T-helper 1 cell (primary cell): ENCODE results near the gene DERL3.
"Not testable (repeated sequence)": the region's sequence is repeated elsewhere in the genome, so short reads cannot be mapped to it uniquely, and the experiment has no call there.

Experiments used
- DNase-seq, 5 donors: peaks; one replicate each; pipeline ENCODE4 v3.0.0-alpha.2; 2012 to 2020
- total RNA-seq, 4 donors: gene quantifications; one replicate each; lab custom pipeline; 2026; lab: John Stamatoyannopoulos, UW

Gene DERL3
- 1.1 to 1.9 (median 1.3) reads per million in 4 donors for total RNA-seq

DNA sequence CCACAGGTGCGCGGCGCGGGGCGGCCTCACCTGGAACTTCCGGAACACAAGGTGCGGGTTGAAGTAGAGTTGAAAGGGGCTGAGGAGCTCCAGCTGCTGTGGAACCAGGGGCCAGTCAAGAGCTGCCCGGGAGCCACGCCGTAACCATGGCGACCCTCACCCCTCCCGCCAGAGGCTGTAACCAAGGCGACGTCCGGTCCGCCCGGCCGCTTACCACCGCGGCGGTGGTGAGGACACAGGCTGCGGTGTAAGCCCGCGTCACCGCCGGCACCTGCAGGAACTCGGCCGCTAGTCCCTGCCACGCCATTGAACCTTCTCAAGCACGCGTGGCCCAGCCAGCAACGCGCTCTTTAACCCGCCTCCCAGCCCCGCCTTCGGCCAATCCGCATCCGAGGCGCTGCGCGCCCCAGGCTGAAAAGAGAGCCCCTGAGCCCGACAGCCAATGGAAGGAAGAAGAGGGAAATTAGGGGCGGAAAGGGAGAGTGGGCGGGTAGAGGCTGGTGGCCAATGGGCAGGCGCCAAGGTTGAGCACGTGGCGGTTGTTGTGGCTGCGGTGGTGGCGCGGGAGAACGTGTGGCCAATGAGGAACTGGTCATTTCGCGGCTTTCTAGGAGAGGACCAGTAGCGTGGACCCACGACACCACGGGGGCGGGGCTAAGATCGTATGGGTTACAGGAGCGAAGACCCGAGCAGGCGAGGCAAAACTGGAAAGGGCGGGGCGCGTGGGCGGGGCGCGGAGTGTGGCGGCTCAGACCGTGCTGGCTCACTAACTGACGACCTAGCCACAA is at the start of gene DERL3:
Gene DERL3, minus strand, starts transcription at position 326 of the 788 bp plus-strand sequence. Its CDS starts 19 bp downstream, at position 307.
- peak; percentile 84 to 99 (median 89) for DNase-seq

DNA sequence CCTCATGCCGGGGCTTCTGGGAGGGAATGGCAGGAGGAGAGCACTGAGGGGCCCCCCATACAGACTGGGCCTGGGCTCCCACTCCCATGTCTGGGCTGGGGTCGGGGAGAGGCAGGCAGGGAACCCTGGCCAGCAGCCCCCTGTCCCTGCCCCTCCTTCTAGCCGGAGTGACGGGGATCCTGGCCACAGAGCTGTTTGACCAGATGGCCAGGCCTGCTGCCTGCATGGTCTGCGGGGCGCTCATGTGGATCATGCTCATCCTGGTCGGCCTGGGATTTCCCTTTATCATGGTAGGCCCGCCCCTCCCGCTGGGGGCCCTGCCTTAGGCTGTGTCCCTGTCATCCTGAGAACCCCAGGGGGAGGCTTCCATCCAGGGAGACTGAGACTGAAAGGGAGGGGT is 45.3 kb upstream of the DERL3 start:
- DNase-seq: no peak

DNA sequence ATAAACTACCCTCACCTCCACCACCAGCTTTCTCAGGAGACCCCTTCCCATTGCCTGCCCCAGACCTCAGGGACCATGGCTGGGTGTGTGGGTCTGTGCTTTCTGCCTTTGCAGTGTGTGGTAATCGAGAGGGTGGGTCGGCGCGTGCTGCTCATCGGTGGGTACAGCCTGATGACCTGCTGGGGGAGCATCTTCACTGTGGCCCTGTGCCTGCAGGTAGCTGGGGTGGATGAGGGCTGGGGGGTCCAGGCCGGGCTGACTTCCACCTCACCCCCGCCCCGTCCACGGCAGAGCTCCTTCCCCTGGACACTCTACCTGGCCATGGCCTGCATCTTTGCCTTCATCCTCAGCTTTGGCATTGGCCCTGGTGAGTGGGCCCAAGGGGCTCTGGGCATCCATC is 44.9 kb upstream of the DERL3 start:
- DNase-seq: no peak

DNA sequence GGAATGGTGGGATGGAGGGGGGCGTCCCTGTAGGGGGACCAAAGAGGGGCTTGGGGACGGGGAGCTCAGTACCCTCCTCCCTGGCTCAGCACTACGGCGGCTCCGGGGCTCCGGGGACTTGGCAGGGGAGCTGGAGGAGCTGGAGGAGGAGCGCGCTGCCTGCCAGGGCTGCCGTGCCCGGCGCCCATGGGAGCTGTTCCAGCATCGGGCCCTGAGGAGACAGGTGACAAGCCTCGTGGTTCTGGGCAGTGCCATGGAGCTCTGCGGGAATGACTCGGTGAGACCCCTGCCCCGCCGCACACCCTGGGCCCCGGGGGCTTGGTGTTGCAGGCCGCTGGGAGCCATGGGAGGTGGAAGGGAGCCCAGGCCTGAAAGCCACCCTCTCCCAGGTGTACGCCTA is 43.6 kb upstream of the DERL3 start:
- no peak for DNase-seq

DNA sequence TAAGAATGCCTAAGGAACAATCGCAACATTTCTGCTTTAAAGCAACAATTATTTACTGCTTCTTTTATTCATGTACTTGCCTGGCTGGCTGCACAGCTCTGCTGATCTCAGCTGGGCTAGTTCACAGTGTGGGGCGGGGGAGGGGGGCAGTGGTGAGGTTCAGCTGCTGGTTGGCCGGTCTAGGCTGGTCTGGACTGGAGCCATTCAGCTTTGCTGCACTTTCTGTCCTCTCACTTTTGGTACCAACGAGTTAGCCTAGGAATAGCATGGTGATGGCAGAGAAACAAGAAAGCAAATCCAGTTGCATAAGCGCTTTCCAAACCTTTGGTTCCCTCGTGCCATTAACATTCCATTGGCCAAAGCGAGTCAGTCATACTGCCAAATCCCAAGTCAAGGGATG is 39.4 kb upstream of the DERL3 start:
- no peak for DNase-seq

DNA sequence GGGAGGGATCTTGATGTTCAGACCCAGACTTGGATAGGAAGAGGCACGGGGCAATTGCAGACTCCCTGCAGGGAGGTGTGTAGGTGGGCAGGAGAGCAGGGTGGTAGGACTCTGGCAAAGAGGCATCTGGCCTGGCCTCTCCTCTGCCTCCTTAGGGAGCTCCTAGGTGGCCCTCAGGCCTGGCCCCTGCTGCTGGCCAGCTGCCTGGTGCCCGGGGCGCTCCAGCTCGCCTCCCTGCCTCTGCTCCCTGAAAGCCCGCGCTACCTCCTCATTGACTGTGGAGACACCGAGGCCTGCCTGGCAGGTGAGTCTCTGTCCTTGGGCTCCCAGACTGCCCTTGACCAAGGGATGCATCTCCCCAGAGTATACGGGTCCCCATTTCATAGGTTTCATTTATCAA is 38.8 kb upstream of the DERL3 start:
- DNase-seq: no peak

DNA sequence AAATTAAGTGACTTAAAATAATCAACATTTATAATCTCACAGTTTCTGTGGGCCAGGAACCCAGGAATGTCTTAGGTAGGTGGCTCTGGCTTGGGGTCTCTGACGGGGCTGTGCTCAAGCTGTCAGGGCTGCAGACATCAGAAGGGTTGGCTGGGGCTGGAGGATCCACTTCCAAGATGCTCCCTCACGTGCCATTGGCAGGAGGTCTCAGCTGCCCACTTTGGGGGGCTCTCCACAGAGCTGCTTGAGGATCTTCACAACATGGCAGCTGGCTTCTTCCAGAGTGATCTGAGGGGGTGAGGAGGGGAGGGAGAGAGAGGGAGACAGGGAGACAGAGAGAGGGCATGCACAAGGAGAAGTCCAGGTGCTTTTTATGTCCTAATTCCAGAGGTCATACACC is 37.0 kb upstream of the DERL3 start:
- DNase-seq: no peak

DNA sequence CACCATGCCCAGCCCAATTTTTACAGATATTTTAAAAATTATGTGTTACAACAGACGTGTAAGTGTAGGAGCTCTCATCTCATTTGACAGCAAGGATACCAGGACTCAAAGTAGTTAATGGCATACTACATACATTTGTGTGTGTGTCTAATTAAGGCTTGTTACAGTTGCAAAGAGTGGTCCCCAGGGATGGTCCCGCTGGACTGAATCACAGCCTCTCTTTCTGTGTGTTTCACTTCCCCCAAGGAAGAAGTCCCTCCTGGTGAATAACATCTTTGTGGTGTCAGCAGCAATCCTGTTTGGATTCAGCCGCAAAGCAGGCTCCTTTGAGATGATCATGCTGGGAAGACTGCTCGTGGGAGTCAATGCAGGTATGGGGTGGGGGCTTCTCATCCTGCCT is 36.1 kb upstream of the DERL3 start:
- no peak for DNase-seq

DNA sequence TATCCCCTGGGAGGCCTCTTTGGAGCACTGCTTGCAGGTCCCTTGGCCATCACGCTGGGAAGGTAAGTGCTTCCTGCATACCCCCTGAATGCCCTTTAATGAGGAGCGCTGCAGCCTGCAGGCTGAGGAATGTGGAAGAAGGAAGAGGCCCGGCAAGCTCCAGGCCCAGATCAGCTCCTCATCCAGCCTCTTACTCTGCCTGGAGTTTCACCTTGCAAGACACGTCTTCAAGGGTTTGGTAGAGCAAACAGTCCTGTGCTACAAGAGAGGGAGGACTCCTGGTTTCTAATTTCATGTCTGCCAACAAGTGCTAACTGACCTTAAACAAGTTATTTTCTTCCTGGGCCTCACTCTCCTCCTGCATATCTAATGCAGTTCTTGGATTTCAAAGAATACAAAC is 29.8 kb upstream of the DERL3 start:
- DNase-seq: no peak

DNA sequence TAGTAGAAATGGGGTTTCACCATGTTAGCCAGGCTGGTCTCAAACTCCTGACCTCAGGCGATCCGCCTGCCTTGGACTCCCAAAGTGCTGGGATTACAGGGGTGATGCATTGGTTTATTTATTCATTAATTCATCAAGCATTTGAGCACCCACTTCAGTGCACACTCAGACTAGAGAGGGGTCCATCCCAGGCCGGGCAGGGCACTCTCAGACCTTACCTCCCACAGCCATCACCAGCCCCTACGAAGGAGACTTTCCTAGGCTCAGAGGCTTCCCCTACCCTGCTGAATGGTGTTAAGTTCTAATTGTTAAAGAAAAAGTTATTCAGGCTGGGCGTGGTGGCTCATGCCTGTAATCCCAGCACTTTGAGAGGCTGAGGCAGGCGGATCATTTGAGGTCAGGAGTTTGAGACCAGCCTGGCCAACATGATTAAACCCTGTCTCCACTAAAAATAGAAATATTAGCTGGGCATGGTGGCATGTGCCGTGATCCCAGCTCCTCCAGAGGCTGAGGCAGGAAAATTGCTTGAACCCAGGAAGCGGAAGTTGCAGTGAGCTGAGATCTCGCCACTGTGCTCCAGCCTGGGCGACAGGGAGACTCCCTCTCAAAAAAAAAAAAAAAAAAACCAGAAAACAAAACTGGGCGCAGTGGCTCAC is 25.8 kb upstream of the DERL3 start:
- DNase-seq: not testable (repeated sequence)

DNA sequence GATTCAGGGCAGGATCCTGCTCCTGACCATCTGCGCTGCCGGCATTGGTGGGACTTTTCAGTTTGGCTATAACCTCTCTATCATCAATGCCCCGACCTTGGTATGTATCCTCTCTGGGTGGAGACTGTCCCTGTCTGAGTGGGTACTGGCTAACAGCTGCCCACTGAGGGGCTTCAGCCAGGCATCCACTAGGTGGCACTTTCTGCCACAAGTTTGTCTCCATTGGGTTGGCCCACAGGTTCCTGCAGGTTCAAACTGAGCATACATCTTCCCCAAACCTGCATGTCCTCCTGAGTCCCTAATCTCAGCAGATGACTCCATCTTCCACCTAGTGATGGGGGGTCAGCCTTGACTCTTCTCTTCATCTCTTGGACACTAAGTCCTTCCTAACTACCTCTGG is 23.3 kb upstream of the DERL3 start:
- peak in 1 of 5 donors; percentile 57 for DNase-seq

DNA sequence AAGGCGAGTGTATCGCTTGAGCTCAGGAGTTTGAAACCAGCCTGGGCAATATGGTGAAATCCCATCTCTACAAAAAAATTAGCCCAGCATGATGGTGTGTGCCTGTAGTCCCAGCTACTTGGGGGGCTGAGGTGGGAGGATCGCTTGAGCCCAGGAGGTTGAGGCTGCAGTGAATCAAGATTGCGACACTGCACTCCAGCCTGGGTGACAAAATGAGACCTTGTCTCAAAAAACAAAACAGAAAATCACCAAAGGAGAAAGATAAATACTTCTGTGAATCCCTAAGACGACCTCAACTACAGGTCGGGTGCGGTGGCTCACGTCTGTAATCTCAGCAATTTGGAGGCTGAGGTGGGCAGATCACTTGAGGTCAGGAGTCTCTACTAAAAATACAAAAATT is 21.4 kb upstream of the DERL3 start:
- not testable (repeated sequence) for DNase-seq

DNA sequence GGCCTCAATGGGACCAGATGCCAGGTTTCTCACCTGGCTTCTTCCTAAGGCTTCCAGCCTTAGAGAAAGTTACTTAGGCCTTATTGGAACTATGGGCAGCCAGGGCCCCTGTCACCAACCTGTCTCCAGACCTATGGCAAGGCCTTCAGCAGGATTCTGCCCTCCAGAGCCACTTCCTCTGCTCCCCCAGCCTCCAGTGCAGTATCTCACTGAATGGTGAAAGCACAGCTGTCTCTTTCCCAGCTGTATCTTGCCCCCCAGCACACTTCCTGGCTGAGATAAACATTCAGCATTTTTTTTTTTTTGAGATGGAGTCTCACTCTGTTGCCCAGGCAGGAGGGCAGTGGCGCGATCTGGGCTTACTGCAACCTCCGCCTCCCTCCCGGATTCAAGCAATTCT is 20.4 kb upstream of the DERL3 start:
- no peak for DNase-seq

DNA sequence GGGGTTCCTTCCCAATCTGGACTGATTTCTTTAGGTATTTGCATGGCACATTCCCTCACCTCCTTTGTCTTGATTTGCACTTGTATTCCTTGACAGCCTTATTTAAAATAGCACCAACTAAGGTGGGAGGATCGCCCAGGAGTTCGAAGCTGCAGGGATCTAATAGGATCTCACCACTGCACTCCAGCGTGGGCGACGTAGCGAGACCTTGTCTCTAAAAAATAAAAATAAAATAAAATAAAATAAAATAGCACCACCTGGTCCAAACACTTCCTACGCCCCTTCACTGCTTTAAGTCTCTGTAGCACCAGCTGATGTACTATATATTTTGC is 19.6 kb upstream of the DERL3 start:
- DNase-seq: no peak

DNA sequence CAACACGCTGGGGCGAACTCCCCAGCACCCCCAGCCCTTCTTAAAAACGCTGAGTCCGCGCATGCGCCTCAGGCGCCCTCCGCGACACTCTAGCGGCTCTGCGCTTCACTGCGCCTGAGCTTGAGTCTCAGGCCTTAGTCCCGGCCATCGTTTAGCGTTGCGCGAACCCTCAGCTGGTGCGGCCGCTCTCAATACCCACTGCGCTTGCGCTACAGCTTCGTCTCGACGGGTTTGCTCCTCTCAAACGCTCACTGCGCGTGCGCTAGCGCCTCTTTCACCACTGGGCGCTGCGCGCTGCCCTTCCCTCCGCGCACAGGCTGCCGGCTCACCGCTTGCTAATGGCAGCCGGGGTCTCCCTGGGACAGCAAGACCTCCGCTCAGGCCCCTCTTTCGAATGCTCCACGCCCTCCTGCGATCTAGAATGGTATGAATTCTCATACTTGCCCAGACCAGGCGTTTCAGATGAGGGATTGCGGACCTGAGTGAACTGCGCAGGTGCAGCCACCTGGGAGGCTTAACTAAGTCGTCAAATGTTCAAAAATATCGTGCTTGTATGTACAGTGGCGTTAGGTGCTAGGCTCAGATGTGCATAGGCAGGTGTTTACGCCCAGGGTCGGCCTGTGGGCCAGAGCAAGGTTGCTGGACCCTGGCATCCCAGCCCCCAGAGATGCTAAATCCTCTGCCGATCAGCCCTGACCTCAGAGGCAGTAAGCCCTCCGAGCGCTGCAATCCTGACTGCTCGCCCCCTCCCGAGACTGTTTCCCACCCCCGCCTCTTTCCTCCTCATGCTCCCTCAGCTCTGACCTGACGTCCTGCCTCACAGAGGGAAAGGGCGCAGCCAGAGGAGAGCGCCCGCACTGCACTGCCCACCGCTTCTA is 19.0 kb upstream of the DERL3 start, which contains the start of gene SLC2A11:
Gene SLC2A11, plus strand, starts transcription at position 270 of the 878 bp plus-strand sequence. Its CDS starts 125 bp downstream, at position 395.
- DNase-seq: peak; percentile 89 to 96 (median 91)

DNA sequence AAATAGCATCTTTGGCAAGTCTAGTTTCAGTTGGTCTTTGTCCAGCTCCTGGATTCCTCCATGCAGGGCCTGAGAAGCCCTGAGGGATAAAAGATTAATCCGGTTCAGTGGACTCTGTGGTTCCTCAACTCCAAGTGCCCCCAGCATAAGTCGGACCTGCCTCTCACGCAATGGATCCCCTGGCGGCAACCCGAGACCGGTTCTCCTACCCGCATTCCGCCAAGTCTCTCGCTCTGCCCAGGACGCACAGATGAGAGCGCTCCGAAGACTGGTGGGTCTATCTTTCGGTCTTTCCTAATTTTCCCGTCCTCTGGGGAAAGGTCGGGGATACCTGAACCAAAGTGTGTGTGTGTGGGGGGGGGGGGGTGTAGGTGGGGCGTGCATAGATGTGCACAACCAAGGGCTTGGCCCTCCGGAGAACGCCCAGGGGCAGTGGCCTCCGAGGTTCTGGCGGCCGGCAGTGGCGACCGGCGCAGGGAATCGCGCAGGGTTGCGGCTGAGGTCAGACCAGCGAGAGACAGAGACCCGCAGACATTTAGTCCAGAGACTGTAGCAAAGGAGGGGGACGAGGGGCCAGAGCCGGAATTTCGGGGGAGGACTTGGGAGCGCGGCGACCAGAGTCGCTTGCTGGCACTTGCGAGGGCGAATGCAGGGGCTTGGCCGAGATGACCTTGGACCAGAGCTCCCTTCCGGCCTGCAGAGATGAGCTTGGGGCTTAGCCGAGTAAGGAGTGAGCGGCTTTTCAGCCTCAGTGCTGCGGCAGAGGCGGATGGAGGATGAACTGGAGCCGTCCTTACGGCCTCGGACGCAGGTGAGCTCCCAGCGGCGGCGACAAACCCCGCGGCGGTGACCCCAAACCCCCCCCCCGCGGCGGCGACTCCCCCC is 18.2 kb upstream of the DERL3 start:
- DNase-seq: no peak

DNA sequence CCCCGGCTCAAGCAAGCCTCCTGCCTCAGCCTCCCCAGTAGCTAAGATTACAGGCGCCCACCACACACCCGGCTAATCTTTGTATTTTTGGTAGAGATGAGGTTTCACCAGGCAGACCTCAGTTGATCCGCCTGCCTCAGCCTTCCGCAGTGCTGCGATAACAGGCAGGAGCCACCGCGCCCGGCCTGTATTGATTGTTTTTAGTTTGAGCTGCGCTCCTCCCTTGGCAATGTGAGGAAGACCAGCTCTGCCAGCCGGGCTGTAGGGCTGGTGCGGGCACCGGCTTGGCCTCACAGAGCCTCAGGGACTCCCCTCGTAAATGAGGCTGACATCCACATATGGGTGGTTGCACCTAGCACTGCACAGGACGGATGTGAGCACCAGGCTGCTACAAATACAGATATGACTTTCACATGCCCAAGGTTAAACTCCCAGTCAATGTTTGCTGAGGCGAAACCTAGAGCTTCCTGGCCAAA is 11.4 kb upstream of the DERL3 start:
- DNase-seq: no peak

DNA sequence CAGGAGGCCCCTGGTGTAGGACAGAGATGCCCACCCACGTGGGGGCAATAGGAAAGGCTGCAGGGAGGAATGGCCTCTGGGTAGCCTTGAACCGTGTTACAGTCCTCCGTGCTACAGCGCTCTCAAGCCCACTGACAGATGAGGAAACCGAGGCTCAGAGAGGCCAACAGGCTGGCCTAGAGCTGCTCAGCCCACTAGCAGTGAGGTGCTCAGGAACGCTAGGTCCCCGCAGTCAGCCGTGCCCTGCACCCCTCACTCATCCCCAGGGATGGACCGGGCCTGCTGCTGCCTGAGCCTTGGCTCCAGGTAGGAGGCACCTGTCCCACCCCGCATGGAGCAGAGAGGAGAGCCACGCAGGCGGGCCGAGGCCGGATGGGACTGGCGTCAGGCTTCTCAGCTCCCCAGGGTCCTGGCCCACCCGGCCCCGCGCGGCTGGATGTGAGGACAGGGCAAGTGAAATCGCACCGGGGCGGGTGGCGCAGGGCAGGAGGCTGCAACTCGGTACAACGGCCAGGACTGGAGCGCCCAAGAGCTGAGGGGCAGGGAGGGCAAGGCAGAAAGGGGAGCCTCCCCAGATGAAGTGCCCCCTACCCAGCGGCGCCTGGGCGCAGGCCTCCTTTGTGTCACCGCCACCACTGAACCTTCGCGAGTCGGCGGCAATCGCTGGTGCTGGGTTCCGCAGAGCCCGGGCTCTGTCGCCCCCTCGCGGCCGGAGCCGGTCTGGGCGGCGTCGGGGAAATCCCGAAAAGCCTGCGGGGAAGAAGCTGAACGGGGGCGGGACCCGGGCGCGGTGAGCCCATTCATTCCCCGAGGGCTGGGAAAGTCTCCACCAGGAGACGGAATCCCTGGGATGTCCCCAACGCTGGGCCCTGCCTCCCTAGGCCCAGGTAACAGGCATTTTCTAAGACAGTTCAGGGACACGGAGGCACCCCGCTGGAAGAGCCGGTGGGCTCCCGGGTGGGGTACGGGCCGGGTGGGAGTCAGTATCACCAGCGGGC is 10.5 kb upstream of the DERL3 start:
- DNase-seq: peak; percentile 64 to 80 (median 78)

DNA sequence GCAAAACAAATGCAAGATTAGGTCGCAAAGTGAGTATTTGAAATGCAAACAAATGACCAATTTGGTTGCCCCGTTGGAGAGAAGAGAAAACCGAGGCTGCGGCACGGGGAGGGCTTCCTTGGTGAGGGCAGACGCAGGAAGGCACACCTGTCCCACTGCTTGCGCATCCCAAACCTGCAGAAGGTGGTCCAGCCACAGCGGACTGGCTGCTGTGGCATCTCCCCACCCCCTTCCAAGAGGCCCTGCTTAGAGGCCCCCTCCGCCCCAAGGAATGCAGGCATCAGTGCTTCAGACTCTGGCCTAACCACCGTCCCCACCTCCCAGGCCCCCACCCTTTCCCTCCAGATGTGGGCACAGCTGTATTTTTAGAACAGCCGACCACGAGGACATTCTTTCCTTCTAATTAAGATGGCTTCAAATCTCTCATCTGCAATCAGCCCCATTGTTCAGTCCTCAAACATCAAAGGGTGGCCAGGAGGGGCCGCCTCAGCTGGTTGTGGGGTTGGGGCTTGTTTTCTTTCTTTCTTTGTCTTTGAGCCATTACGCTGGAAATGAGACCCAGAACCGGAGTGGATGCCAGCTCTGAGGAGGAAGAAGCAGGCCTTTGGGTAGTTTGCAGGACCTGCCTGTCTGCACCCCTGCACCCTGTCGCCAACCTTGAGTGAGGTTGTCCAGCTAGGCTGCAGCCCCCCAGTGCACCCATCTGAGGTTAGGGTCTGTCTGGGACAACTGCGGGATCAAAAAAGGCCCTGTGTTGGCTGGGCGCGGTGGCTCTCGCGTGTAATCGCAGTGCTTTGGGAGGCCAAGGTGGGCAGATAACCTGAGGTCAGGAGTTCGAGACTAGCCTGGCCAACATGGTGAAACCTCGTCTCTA is 9.4 kb upstream of the DERL3 start:
- no peak for DNase-seq
